Activated T-cell treated with anti-CD3 and anti-CD28 coated beads, Interleukin-2, amount 50 U/mL, for 1 hour (primary cell): ENCODE measurements around the gene GSTT4.
"Not testable (repeated sequence)": the region's sequence is repeated elsewhere in the genome, so short reads cannot be mapped to it uniquely, and the experiment has no call there.

ENCODE experiments used
- DNase-seq: peaks from one replicate; pipeline ENCODE4 v3.0.0-alpha.2; 2020

The GSTT4 gene

GRCh38 chr22:24005201-24005600, at the start of gene GSTT4:
TSS of gene GSTT4 (minus strand) at chr22:24005453. CDS start at chr22:24005356, 97 bp downstream.
- DNase-seq = no peak

- no peak for DNase-seq
Observed at GRCh38 chr22:24054356-24054755, 49.1 kb upstream of the GSTT4 start.

- DNase-seq = no peak
Observed at GRCh38 chr22:24053481-24054226, 48.4 kb upstream of the GSTT4 start.

DNA sequence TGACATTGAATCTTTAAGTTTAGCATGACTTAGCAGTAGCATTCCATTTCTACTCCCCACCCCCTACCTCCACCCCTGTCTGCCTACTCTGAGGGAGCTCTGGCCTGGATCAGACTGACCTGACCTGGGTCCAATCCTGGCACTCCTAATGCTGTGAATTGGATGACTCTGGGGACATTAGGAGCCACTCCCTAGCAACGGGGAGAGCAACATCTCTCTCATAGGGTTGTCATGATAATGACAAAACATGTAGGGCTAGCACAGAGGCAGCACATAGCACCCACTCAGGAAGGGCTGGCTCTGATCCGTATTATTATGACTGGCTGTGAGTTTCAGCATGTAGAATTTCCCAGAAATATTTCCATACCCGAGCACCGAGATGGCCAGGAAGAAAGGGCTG, 46.3 kb upstream of the GSTT4 start:
- no peak for DNase-seq

- DNase-seq = no peak
Observed at GRCh38 chr22:24051028-24051427, 45.8 kb upstream of the GSTT4 start.

- no peak for DNase-seq
Observed at GRCh38 chr22:24049978-24050377, 44.7 kb upstream of the GSTT4 start.

GRCh38 chr22:24049211-24049610, 44.0 kb upstream of the GSTT4 start:
- DNase-seq = no peak

- no peak for DNase-seq
Observed at GRCh38 chr22:24046024-24046423, 40.8 kb upstream of the GSTT4 start.

GRCh38 chr22:24043958-24044357, 38.7 kb upstream of the GSTT4 start:
- DNase-seq = no peak

GRCh38 chr22:24043465-24043864, 38.2 kb upstream of the GSTT4 start:
- not testable (repeated sequence) for DNase-seq

GRCh38 chr22:24040946-24041345, 35.7 kb upstream of the GSTT4 start:
- no peak for DNase-seq

- no peak for DNase-seq
Observed at GRCh38 chr22:24039046-24039445, 33.8 kb upstream of the GSTT4 start.

- peak; percentile 51 for DNase-seq
Observed at GRCh38 chr22:24037851-24038765, 32.9 kb upstream of the GSTT4 start.

DNA sequence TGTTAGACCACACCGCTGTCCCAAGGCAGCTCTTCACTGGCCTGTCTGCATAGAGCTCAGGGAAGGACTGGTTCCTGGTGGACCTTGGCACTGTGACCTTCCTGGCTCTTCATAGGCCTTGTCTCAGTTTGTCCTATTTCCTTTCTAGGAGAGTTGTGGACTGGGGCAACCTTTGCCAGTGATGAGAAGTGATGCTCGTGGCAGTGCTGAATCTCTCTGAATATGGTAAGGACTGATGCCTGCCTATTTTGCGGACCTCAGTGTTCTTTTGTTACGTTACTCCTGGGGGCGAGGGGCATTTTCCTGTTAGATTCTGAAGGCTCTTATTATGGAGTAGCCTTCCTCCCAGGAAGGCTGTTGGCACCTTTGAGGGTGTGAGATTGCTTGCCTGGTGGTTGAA, 30.0 kb upstream of the GSTT4 start:
- DNase-seq = no peak

DNA sequence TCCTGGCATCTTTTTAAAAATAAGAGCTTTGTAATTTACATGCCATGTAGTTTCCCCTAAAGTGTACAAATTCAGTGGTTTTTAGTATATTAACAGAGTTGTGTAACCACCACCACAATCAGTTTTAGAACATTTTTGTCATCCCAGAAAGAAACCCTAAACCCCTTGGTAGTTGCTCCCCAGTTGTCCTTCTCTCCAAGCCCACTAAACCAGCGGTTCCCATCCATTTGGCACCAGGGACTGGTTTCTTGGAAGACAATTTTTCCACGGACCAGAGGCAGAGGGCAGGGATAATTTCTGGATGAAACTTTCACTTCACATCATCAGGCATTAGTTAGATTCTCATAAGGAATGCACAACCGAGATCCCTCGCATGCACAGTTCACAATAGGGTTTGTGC, 28.5 kb upstream of the GSTT4 start:
- no peak for DNase-seq

- DNase-seq = no peak
Observed at GRCh38 chr22:24030186-24030702, 25.0 kb upstream of the GSTT4 start.

- no peak for DNase-seq
Observed at GRCh38 chr22:24029304-24029703, 24.1 kb upstream of the GSTT4 start.

DNA sequence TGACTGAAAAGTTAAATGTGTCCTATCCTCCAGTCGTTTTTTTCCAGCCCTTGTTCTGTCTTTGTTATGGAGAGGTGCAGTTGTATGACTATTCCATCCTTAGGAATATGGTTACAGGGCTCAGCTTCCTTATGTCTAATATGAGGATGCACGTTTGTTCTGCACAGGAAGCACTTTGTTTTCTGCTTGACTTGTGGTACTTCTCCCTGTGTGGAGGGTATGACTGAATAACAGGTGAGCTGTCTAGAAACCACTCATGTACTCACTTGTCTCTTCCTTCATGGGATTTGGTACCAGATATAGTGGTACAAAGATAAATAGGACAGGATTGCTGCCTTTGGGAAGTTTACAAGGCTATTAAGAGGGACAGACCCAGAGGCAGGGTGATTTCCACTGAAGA, 23.3 kb upstream of the GSTT4 start:
- DNase-seq = no peak

DNA sequence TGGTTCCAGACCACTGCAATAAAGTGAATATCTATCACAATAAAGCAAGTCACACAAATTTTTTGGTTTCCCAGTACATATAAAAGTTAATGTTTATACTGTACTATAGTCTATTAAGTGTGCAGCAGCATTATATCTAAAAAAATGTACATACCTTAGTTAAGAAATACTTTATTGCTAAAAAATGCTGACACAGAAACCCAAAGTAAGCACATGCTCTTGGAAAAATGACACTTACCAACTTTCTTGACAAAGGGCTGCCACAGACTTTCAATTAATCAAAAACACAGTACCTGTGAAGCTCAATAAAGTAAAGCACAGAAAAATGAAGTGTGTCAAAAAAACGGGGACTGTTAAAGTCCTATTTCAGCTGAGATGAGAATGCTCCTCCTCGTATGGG, 22.7 kb upstream of the GSTT4 start:
- DNase-seq = no peak

DNA sequence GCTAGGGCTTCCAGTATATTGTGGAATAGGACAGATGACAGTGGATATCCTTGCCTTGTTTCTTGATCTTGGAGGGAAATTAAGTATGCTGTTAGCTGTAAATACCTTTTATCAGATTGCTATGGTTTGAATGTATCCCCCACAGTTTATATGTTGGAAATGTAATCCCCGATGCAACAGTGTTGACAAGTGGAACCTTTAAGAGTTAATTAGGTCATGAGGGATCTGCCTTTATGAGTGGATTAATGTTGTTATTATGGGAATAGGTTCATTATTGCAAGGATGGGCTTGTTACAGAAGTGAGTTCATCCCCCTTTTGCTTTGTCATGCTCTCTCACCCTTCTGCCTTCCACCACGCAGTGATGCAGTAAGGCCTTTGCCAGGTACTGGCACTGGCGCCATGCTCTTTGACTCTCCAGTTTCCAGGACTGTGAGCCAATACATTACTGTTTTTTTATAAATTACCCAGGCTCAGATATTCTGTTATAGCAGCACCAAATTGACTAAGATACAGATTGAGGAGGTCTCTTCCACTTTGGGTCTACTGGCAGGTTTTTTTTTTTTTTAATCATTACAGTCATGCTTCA, 22.2 kb upstream of the GSTT4 start:
- no peak for DNase-seq

- no peak for DNase-seq
Observed at GRCh38 chr22:24026733-24027132, 21.5 kb upstream of the GSTT4 start.

GRCh38 chr22:24026056-24026455, 20.8 kb upstream of the GSTT4 start:
- DNase-seq = no peak

DNA sequence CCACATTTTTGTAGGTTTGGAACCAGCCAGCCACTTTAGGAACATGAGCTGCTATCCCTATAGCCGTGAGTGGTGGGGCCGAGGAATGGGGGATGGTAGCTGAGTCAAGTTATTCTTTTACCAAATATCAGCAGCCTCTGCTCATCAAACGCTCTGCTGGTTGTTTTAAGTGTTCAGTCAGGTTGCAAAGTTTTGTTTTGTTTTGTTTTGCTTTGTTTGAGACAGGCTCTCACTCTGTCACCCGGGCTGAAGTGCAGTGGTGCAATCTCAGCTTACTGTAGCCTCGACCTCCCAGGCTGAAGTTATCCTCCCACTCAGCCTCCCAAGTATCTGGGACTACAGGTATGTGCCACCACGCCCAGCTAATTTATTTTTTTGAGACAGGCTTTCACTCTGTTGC, 20.2 kb upstream of the GSTT4 start:
- no peak for DNase-seq

- no peak for DNase-seq
Observed at GRCh38 chr22:24024354-24024753, 19.1 kb upstream of the GSTT4 start.
